Keratinocyte (primary cell): Measurements from ENCODE around the gene GBA3. TPM values are rescaled to one million over a fixed set of nuclear protein-coding genes. Genes with fewer than 3 reads are reported as not detected.

Source experiments
- DNase-seq: peaks from one replicate; pipeline ENCODE4 v3.0.0-alpha.2; 2011; ENCODE audit warnings: low read depth, missing footprints, low spot score
- FAIRE-seq: peaks from 2 replicates; lab custom pipeline; 2011; peaks lifted over from hg19 to GRCh38; lab: Jason Lieb, UNC
- H2AFZ ChIP-seq: 2 replicates; pipeline ENCODE4 v1.6.0; 2012; ENCODE audit warnings: low read length, control low read depth, inconsistent platforms; ENCODE audit not compliant: control insufficient read depth
- H3K27ac ChIP-seq: 2 replicates; pipeline ENCODE4 v1.5.1; 2011; ENCODE audit warnings: low read length; ENCODE audit not compliant: control insufficient read depth, insufficient read depth
- H3K27me3 ChIP-seq: 3 replicates; pipeline ENCODE4 v1.6.0; 2011; ENCODE audit warnings: low read length; ENCODE audit not compliant: control insufficient read depth, insufficient read depth; ENCODE audit errors: extremely low read depth
- H3K36me3 ChIP-seq, 2 experiments: 2 replicates in 1 of 2; 3 replicates in 1 of 2; pipeline ENCODE4 v1.5.1; 2011; ENCODE audit warnings: low read length in 2 of 2, mild to moderate bottlenecking in 1 of 2; ENCODE audit not compliant: control insufficient read depth in 2 of 2, insufficient read depth in 2 of 2; ENCODE audit errors: extremely low read depth in 1 of 2
- H3K4me1 ChIP-seq: 3 replicates; pipeline ENCODE4 v1.5.1; 2011; ENCODE audit warnings: low read length; ENCODE audit not compliant: control insufficient read depth, insufficient read depth; ENCODE audit errors: extremely low read depth
- H3K4me2 ChIP-seq: 3 replicates; pipeline ENCODE4 v1.6.0; 2011; ENCODE audit warnings: low read depth, low read length; ENCODE audit not compliant: control insufficient read depth, insufficient read depth; ENCODE audit errors: extremely low read depth
- H3K4me3 ChIP-seq, 3 experiments: fragments of 200-600 bp in 1 of 3; sonication (generic) in 1 of 3; 2 replicates in 2 of 3; 3 replicates in 1 of 3; pipeline ENCODE4 v1.5.1; 2011 to 2016; ENCODE audit warnings: low read length in 3 of 3, mild to moderate bottlenecking in 3 of 3, control low read depth in 2 of 3, inconsistent platforms in 1 of 3, low read depth in 1 of 3, mixed read lengths in 1 of 3, mixed run types in 1 of 3, moderate library complexity in 1 of 3; ENCODE audit not compliant: control insufficient read depth in 2 of 3, insufficient read depth in 2 of 3; ENCODE audit errors: extremely low read depth in 1 of 3
- H3K79me2 ChIP-seq: 2 replicates; pipeline ENCODE4 v1.6.0; 2012; ENCODE audit warnings: low read length; ENCODE audit not compliant: control insufficient read depth, insufficient read depth
- H3K9ac ChIP-seq: 3 replicates; pipeline ENCODE4 v1.6.0; 2011; ENCODE audit warnings: low read length; ENCODE audit not compliant: control insufficient read depth, insufficient read depth; ENCODE audit errors: extremely low read depth
- H3K9me1 ChIP-seq: 3 replicates; pipeline ENCODE4 v1.6.0; 2011; ENCODE audit warnings: low read length; ENCODE audit not compliant: control insufficient read depth, insufficient read depth; ENCODE audit errors: extremely low read depth
- H3K9me3 ChIP-seq: 2 replicates; pipeline ENCODE4 v1.5.1; 2012; ENCODE audit warnings: low read depth, low read length; ENCODE audit not compliant: control insufficient read depth
- H4K20me1 ChIP-seq: 3 replicates; pipeline ENCODE4 v1.6.0; 2011; ENCODE audit warnings: low read length; ENCODE audit not compliant: control insufficient read depth, insufficient read depth; ENCODE audit errors: extremely low read depth
- CTCF ChIP-seq, 3 experiments: IDR thresholded peaks in 1 of 3; conservative IDR thresholded peaks in 1 of 3; optimal IDR thresholded peaks in 1 of 3; 2 replicates in 2 of 3; 3 replicates in 1 of 3; pipeline versions ENCODE3 to v1.5.1; 2011; ENCODE audit warnings: low read length in 3 of 3, mild to moderate bottlenecking in 3 of 3, moderate library complexity in 2 of 3, control low read depth in 1 of 3, inconsistent platforms in 1 of 3; ENCODE audit not compliant: insufficient read depth in 2 of 3; ENCODE audit errors: extremely low read depth in 1 of 3
- EZH2 ChIP-seq: IDR thresholded peaks from one replicate; pipeline ENCODE4 v1.6.1; 2012; ENCODE audit warnings: inconsistent platforms, mild to moderate bottlenecking, low read length, moderate library complexity
- dilution Hi-C: fragments of 300-500 bp; cut with MboI; formaldehyde crosslinking; loops from one replicate; pipeline ENCODE4 v1.7.0; 2020; ENCODE audit warnings: low sequenced_read_pairs; ENCODE audit not compliant: extremely low pct_ligation_motif_present
- polyA plus RNA-seq, 5 experiments: library from polyadenylated mRNA; depleted of rRNA in 3 of 5; stranded (reverse) in 3 of 5; stranded (forward) in 1 of 5; unstranded in 1 of 5; fragments of >200 nt; gene quantifications; 1 replicate in 1 of 5; 2 replicates in 3 of 5; 3 replicates in 1 of 5; pipeline versions ENCODE4 v1.2.1 to v1.2.3, GENCODE V29; 2011 to 2012; ENCODE audit warnings: missing spikeins in 2 of 5, low read depth in 1 of 5, low replicate concordance in 1 of 5

The GBA3 gene
- polyA plus RNA-seq, 1 donor (not counting 4 experiments of a cell fraction or from before 2014, with no cell fraction given), result not detected

- H3K4me3 ChIP-seq, result no peak overlapping the region
- H3K36me3 ChIP-seq, result no peaks in the 10 kb centered on the region
- H2AFZ ChIP-seq, result no peak overlapping the region
- DNase-seq (no peak), FAIRE-seq (no peak)
- no peaks in the 10 kb centered on the region for H3K79me2 ChIP-seq
- H3K4me1 ChIP-seq, result no peaks in the 10 kb centered on the region
- H3K27me3 ChIP-seq, result no peaks in the 10 kb centered on the region
- H3K4me2 ChIP-seq, result no peak overlapping the region
- H4K20me1 ChIP-seq, result no peaks in the 10 kb centered on the region
- H3K9me1 ChIP-seq, result no peaks in the 10 kb centered on the region
- dilution Hi-C loops, result no loop called here
- H3K9ac ChIP-seq, result no peak overlapping the region
- TF ChIP-seq CTCF (optimal IDR thresholded peaks at IDR 0.05 in 1 of 3, IDR thresholded peaks at IDR 0.05 in 1 of 3, conservative IDR thresholded peaks at IDR 0.05 in 1 of 3; ENCODE audit: extremely low read depth in 1 of 3, insufficient read depth in 2 of 3, low read length in 3 of 3) (no peak), EZH2 (no peak)
- no peaks in the 10 kb centered on the region for H3K9me3 ChIP-seq
- no peak overlapping the region for H3K27ac ChIP-seq
Measured at GRCh38 chr4:22719218-22719617, 26.5 kb downstream of the GBA3 start.

- H3K9me1 ChIP-seq, result no peaks in the 10 kb centered on the region
- H3K4me1 ChIP-seq, result no peaks in the 10 kb centered on the region
- no peaks in the 10 kb centered on the region for H3K36me3 ChIP-seq
- H3K27ac ChIP-seq, result no peak overlapping the region
- FAIRE-seq (no peak), DNase-seq (no peak)
- no peaks in the 10 kb centered on the region for H3K27me3 ChIP-seq
- TF ChIP-seq EZH2, result no peak
- TF ChIP-seq CTCF (optimal IDR thresholded peaks at IDR 0.05 in 1 of 3, IDR thresholded peaks at IDR 0.05 in 1 of 3, conservative IDR thresholded peaks at IDR 0.05 in 1 of 3; ENCODE audit: extremely low read depth in 1 of 3, insufficient read depth in 2 of 3, low read length in 3 of 3), result no peak
- no peak overlapping the region for H3K4me2 ChIP-seq
- no peak overlapping the region for H3K9ac ChIP-seq
- no peak overlapping the region for H3K4me3 ChIP-seq
- H3K9me3 ChIP-seq, result no peaks in the 10 kb centered on the region
- no peak overlapping the region for H2AFZ ChIP-seq
- dilution Hi-C loops, result no loop called here
- no peaks in the 10 kb centered on the region for H3K79me2 ChIP-seq
- no peaks in the 10 kb centered on the region for H4K20me1 ChIP-seq
Measured at GRCh38 chr4:22720091-22720490, 27.4 kb downstream of the GBA3 start.
